Panc1 (cell line): ENCODE data around the gene LAMB2. TPM values are rescaled to one million over a fixed set of nuclear protein-coding genes. Genes with fewer than 3 reads are reported as not detected.

Experiments
- ATAC-seq: fragments of 200-7000 bp; cut with Tn5 transposase; 2 replicates; pipeline ENCODE4 v1.9.1; 2020; ENCODE audit warnings: mild to moderate bottlenecking, moderate library complexity
- BruUV-seq: library from RNA; stranded (reverse); fragments of 400-500 nt; replicated peaks from 2 replicates; lab custom pipeline; 2021; lab: Mats Ljungman, UMichigan
- CTCF ChIA-PET: fragments of 300-600 bp; sonication (Branson Sonifier 250); formaldehyde crosslinking; loops from one replicate; lab custom pipeline; 2022; ENCODE audit warnings: antibody characterized with exemption; lab: Charles Lee
- POLR2A ChIA-PET: fragments of 300-600 bp; sonication (Branson Sonifier 250); formaldehyde crosslinking; loops from one replicate; lab custom pipeline; 2022; ENCODE audit warnings: antibody characterized with exemption; lab: Charles Lee
- DNase-seq: peaks from one replicate; pipeline ENCODE4 v3.0.0-alpha.2; 2010; ENCODE audit warnings: low read depth, low spot score
- H3K27ac ChIP-seq: 2 replicates; pipeline ENCODE4 v1.5.1; 2011; ENCODE audit warnings: mild to moderate bottlenecking, low read length, inconsistent platforms
- H3K27me3 ChIP-seq: fragments of 200-500 bp; sonication (Bioruptor generic); 2 replicates; pipeline ENCODE4 v1.6.0; 2014; ENCODE audit warnings: low read length, inconsistent platforms; ENCODE audit not compliant: control insufficient read depth, insufficient read depth
- H3K36me3 ChIP-seq: fragments of 200-500 bp; sonication (Bioruptor generic); 2 replicates; pipeline ENCODE4 v1.5.1; 2014; ENCODE audit warnings: inconsistent platforms, mild to moderate bottlenecking, low read length, moderate library complexity; ENCODE audit not compliant: control insufficient read depth, insufficient read depth
- H3K4me1 ChIP-seq: 2 replicates; pipeline ENCODE4 v1.5.1; 2011; ENCODE audit warnings: inconsistent platforms, mild to moderate bottlenecking, low read length, moderate library complexity; ENCODE audit not compliant: control insufficient read depth, insufficient read depth
- H3K4me3 ChIP-seq, 2 experiments: 2 replicates each; pipeline ENCODE4 v1.5.1; 2011 to 2012; ENCODE audit warnings: low read depth in 2 of 2, low read length in 2 of 2, mild to moderate bottlenecking in 2 of 2, inconsistent platforms in 1 of 2, moderate library complexity in 1 of 2
- H3K9me3 ChIP-seq: fragments of 200-500 bp; sonication (Bioruptor generic); 2 replicates; pipeline ENCODE4 v1.5.1; 2014; ENCODE audit warnings: low read depth, mild to moderate bottlenecking, inconsistent platforms, low read length, moderate library complexity; ENCODE audit not compliant: control insufficient read depth, insufficient read depth
- POLR2AphosphoS5 ChIP-seq: IDR thresholded peaks from 2 replicates; pipeline ENCODE4 v1.6.1; 2012; ENCODE audit warnings: mild to moderate bottlenecking, low read depth, low read length, moderate library complexity
- SIN3A ChIP-seq: IDR thresholded peaks from 2 replicates; pipeline ENCODE4 v1.6.1; 2012; ENCODE audit warnings: low read depth, mild to moderate bottlenecking, low read length, moderate library complexity, borderline replicate concordance; ENCODE audit not compliant: insufficient read depth
- TCF7L2 ChIP-seq: IDR thresholded peaks from 2 replicates; pipeline ENCODE4 v1.6.1; 2011; ENCODE audit warnings: mild to moderate bottlenecking, low read depth, low read length, inconsistent platforms
- in situ Hi-C: cut with HindIII; loops from 2 replicates; pipeline ENCODE4 v1.10.0; 2016; ENCODE audit warnings: low sequenced_read_pairs, low pct_unique_long_range_greater_than_20kb
- intact Hi-C: fragments of 100-400 bp; cut with micrococcal nuclease; formaldehyde crosslinking; loops from one replicate; pipeline ENCODE4 v1.10.0; 2022; ENCODE audit not compliant: unreplicated experiment
- total RNA-seq: library from RNA; stranded (reverse); gene quantifications from one replicate; pipeline ENCODE4 v1.2.1, GENCODE V29; 2021; ENCODE audit not compliant: unreplicated experiment
- TF ChIP-seq, protein P1 (sequence below), 2 experiments: IDR thresholded peaks; 2 replicates each; pipeline ENCODE4 v1.6.1; 2011 to 2012; ENCODE audit warnings: low read depth in 2 of 2, control low read depth in 1 of 2, low read length in 1 of 2, mild to moderate bottlenecking in 1 of 2, moderate library complexity in 1 of 2; ENCODE audit not compliant: insufficient read depth in 1 of 2
- TF ChIP-seq, protein P2 (sequence below): fragments of 450-650 bp; IDR thresholded peaks from 2 replicates; pipeline ENCODE4 v1.5.1; 2017; ENCODE audit warnings: mild to moderate bottlenecking

LAMB2 gene
- total RNA-seq, 1 experiment from 2014 or later = 189 TPM

DNA sequence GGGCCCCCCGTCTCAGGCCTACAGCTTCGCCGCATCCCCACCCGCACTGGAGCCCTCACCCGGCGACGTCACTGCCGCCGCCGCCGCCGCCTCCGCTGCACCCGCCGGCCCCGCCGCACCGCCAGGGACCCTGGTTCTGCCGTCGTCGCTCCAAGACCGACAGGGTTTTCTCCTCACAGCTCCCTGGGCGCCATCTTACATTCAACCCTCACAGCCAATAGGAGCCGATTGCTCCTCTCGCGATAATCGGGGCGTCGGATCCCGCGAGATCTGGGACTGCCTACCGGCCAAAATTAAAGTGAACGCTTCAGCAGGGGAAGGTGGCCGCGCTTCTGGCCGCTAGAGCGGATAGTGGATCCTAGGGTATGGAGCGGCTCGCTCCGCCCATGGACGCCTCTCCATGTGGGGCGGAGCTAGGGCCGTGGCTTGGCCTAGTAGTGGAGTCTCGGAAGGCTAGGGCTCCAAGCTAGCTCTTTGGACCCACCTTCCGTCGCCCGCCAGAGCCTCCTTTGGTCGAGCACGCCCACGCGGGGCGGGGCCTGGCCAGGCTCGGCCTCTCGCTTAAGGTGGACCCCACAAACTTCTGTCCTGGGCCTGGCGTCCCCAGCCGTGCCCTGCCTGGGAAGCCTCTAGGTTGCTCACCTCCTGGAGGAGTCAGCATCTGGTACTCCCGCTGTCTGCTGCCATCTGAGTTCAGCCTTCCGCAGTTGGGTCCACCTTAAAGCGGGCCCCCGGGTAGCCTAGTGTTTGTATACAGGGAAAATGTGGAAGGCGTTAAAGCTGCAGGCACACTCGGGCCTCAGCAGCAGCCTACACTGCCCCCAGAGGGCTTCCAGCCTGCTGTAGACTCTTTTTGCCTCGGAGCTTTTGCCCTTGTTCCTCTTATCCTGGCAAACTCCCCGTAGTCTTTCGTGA is 38.7 kb downstream of the LAMB2 start, which contains the start of gene QRICH1:
QRICH1 (minus strand) TSS at position 219 of the 915 bp plus-strand sequence. CDS start 17,054 bp downstream, outside the sequence.
- peak; percentile 85 for DNase-seq
- CTCF ChIA-PET = interaction anchor here (0.6 to 1.5 kb wide), 4 partner anchors 39 to 107 kb away, joined by 3 to 5 read pairs (median 4); partner anchors contain the start of gene LAMB2
- ATAC-seq = peak; percentile 92
- no peaks in the 10 kb centered on the region for H3K27me3 ChIP-seq
- peaks cover 14% of the 10 kb centered on the region for H3K4me1 ChIP-seq
- POLR2A ChIA-PET = interaction anchor here (0.6 to 1.5 kb wide), 4 partner anchors 38 to 87 kb away, joined by 3 read pairs; partner anchors contain the start of gene WDR6
- peaks cover 4% of the 10 kb centered on the region; the same call in 1 of the 2 replicates for H3K36me3 ChIP-seq
- no peaks in the 10 kb centered on the region for H3K9me3 ChIP-seq
- in situ Hi-C loops = no loop called here
- peak within 1 kb of the TSS; percentile 87 to 90 for H3K4me3 ChIP-seq
- TF ChIP-seq SIN3A = 0 out of 2 replicates have a peak, but pooled peaks have one; percentile 70
- TF ChIP-seq, protein P1, sequence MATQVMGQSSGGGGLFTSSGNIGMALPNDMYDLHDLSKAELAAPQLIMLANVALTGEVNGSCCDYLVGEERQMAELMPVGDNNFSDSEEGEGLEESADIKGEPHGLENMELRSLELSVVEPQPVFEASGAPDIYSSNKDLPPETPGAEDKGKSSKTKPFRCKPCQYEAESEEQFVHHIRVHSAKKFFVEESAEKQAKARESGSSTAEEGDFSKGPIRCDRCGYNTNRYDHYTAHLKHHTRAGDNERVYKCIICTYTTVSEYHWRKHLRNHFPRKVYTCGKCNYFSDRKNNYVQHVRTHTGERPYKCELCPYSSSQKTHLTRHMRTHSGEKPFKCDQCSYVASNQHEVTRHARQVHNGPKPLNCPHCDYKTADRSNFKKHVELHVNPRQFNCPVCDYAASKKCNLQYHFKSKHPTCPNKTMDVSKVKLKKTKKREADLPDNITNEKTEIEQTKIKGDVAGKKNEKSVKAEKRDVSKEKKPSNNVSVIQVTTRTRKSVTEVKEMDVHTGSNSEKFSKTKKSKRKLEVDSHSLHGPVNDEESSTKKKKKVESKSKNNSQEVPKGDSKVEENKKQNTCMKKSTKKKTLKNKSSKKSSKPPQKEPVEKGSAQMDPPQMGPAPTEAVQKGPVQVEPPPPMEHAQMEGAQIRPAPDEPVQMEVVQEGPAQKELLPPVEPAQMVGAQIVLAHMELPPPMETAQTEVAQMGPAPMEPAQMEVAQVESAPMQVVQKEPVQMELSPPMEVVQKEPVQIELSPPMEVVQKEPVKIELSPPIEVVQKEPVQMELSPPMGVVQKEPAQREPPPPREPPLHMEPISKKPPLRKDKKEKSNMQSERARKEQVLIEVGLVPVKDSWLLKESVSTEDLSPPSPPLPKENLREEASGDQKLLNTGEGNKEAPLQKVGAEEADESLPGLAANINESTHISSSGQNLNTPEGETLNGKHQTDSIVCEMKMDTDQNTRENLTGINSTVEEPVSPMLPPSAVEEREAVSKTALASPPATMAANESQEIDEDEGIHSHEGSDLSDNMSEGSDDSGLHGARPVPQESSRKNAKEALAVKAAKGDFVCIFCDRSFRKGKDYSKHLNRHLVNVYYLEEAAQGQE (IDR thresholded peaks at IDR 0.05; ENCODE audit: insufficient read depth in 1 of 2, low read depth in 2 of 2, low read length in 1 of 2) = no peak
- peak; percentile 67 for TF ChIP-seq POLR2AphosphoS5
- BruUV-seq = no TSS peak
- peak within 1 kb of the TSS; percentile 93 for H3K27ac ChIP-seq
- intact Hi-C loops = no loop called here

DNA sequence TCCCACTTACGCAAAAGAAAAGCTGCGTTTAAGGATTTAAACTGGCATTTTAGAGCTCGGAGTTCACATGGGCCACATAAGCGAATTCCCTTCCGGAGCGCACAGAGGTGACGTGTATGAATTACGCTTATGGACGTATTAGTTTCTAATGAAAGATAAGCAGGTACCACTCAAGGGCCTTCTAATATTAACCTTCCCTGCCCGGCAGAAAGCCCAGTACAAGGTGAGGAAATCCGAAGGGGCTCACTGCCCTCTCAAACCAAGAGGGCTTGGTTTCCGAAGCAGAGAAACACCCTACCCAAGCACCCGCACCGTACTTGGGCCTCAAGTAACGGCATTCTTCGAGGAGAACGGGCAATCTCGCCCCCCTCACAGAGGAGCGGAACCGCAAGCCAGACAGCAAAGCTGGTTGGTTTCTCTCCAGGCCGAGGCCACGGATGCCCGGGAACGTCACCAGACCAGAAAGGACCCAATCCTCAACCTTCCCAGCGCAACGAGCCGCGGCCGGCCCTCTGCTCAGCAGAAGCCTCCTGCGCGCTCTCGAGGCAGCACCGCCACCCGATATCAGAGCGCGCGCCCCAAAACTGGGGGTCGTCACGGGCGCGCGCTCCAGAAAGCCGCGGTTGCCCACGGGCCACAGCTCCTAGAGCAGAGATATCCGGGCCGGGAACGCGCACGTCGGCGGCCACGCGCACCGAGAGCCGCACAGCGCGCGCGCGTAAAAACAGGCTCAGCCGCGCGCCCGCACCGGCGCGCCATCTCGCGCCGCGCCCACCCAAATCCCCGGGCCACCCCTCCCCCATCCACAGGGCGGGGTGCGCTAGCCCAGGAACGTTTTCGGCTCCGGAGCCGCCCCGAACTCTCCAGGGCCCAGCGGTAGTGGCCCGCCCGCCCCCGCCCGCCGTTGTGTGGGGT is 39.7 kb downstream of the LAMB2 start:
- Histone ChIP-seq H3K4me1 (peaks cover 14% of the 10 kb centered on the region), H3K4me3 (peak overlapping the region; percentile 87 to 90), H3K36me3 (peaks cover 4% of the 10 kb centered on the region; the same call in 1 of the 2 replicates), H3K27me3 (no peaks in the 10 kb centered on the region), H3K9me3 (no peaks in the 10 kb centered on the region), H3K27ac (peak overlapping the region; percentile 93)
- no TSS peak for BruUV-seq
- ATAC-seq (peak; percentile 62), DNase-seq (no peak)
- in situ Hi-C loops (no loop called here), intact Hi-C loops (no loop called here)
- CTCF ChIA-PET = interaction anchor here (0.6 to 1.5 kb wide), 3 partner anchors 40 to 106 kb away, joined by 3 to 5 read pairs (median 4); partner anchors contain the start of gene LAMB2
- no peak for TF ChIP-seq POLR2AphosphoS5
- TF ChIP-seq, protein P1 (IDR thresholded peaks at IDR 0.05; ENCODE audit: insufficient read depth in 1 of 2, low read depth in 2 of 2, low read length in 1 of 2) = no peak
- TF ChIP-seq, protein P2, sequence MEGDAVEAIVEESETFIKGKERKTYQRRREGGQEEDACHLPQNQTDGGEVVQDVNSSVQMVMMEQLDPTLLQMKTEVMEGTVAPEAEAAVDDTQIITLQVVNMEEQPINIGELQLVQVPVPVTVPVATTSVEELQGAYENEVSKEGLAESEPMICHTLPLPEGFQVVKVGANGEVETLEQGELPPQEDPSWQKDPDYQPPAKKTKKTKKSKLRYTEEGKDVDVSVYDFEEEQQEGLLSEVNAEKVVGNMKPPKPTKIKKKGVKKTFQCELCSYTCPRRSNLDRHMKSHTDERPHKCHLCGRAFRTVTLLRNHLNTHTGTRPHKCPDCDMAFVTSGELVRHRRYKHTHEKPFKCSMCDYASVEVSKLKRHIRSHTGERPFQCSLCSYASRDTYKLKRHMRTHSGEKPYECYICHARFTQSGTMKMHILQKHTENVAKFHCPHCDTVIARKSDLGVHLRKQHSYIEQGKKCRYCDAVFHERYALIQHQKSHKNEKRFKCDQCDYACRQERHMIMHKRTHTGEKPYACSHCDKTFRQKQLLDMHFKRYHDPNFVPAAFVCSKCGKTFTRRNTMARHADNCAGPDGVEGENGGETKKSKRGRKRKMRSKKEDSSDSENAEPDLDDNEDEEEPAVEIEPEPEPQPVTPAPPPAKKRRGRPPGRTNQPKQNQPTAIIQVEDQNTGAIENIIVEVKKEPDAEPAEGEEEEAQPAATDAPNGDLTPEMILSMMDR = no peak
- TF ChIP-seq SIN3A = 0 out of 2 replicates have a peak, but pooled peaks have one; percentile 35
- TF ChIP-seq TCF7L2 = no peak
- POLR2A ChIA-PET = interaction anchor here (0.5 to 1.4 kb wide), 3 partner anchors 65 to 185 kb away, joined by 3 read pairs; partner anchors contain the start of gene WDR6
